Measurements from ENCODE around the gene UBE2S. TPM values are rescaled to one million over a fixed set of nuclear protein-coding genes. Genes with fewer than 3 reads are reported as not detected.
"Not testable (repeated sequence)": the region's sequence is repeated elsewhere in the genome, so short reads cannot be mapped to it uniquely, and the experiment has no call there.

The UBE2S gene
- total RNA-seq, result 31.9 TPM

DNA sequence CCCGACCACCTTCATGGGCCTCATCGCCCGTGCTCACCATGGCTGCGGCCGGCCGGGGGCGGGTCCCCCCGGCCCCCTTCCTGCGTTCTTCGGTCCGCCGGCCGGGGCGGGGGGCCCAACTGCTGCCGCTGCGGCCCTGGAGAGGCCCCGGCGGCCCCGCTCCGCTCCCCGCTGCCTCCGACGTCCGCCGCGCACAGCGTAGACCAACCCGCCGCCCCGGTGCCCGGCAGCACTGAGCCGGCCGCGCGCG lies at the start of gene UBE2S:
TSS of gene UBE2S (minus strand) at position 239 of the 250 bp plus-strand sequence. CDS start at position 40, 199 bp downstream.
- not testable (repeated sequence) for DNase-seq (ENCODE audit: low spot score)

DNA sequence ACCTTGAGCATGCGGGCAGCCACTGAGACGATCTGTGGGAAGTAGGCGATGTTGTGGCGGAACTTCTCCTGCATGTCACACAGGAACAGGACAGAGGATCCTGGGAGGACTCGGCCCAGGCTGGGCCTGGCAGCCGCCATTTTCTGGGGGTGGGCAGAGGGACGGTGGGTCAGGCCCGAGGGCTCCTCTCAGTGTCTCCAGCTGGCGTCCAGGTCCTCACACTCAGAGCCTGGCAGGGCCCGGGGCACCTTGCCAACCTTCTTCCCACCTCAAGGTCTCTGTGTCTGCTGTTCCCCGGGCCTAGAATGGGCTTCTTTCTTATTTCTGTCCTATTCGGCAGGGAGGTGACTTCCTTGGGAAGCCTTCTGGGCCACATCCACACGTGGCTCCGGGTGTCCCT lies 48.8 kb upstream of the UBE2S start:
- no peak for DNase-seq (ENCODE audit: low spot score)

DNA sequence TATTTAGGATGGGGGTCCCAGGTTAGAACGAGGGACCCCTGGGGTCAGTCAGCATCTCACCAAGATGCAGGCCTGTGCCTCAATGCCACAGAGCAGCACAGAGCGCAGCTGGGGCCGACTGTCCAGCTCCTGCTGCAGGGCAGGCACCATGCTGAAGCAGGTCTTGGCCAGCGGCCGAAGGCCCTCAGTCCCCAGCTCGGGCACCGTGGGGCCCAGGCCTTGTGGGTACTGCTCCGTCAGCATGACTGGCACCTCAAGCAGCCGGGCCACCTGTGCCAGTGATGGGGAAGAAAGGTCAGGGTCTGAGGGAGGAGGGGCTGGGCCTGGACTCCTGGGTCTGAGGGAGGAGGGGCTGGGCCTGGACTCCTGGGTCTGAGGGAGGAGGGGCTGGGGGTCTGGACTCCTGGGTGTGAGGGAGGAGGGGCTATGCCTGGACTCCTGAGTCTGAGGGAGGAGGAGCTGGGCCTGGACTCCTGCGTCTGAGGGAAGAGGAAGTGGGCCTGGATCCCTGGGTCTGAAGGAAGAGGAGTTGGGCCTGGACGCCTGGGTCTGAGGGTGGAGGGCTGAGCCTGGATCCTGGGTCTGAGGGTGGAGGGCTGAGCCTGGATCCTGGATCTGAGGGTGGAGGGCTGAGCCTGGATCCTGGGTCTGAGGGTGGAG lies 48.1 kb upstream of the UBE2S start:
- no peak for DNase-seq (ENCODE audit: low spot score)

DNA sequence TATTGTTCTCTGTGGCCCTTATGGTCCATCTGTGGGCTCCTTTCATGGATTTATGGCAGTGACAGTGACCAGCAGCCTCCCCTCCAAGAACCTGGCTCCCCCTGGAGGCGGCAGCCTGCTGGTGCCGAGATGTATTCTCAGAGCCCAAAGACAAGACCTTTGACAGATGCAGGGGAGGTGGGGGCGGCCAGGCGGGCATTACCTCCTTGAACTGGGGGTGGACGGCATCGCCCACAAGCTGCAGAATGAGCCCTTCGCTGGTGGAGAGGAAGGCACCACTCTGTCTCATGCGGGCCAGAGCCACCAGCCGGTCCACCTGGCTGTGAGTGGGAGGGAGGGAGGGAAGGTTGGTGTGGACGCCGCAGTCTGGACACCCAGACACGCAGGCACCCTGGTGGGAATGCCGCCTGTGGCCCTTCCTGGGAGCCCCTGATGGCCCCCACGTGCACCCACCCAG lies 47.2 kb upstream of the UBE2S start:
- DNase-seq (ENCODE audit: low spot score), result no peak

DNA sequence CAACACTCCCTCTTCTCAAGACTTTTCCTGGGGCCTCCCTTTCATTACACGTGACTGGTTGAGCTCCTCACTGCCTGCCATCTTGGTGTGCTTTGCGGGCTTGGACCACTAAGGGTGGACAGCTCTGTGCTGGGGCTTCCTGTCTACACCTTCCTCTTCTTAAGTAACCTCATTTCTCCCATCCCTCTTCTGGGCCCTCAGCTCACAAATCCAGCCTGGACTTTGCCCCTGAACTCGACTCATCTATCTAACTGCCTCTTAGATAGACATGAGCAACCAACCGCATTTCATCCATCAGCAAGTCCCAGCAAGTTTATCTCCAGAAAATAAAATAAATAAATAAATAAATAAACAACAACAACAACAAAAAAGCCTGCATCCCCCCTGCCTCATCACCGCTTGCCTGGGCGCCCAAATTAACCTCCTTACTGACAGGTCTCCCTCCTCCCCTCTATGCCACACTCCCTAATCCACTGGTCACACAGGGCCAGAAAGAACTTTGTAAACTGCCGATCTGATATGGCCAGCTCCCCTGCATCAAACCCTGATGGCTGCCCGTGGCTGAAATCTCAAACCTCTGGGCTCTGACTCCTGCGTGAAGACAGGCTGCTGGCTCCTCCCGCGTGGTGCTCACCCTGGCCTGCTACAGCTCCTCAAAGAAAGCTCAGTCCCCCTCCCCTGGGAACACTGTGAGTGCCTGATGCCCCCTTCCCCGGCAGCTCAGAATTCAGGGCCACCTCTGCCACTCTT lies 46.1 kb upstream of the UBE2S start:
- no peak for DNase-seq (ENCODE audit: low spot score)

DNA sequence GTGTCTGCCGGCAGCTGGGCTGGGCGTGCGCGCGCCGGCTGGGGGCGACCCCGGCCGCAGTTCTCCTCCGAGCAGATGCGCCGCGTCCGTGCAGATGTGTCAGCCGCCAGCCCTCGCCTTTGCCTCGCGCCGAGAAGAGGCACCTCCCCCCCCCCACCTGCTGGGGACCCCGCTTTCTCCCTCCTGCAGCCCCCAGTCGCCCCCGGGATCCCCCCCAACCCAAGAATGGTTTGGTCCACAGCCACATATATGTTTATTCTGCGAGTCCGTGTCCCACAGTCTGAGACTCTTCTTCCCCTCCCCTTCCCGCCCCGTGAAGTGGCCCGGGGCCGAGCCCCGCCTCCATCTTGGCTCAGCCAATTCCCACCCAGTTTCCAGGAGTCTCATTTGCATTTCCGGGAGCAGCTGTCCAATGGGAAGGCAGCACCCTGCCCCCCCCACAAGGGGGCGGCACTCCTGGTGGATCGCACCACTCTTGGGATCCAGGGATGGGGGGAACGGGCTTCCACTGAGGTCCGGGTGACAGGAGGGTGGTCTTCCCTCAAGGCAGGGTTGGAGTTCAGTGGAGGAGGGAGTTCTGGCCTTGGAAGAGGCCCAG lies 45.3 kb upstream of the UBE2S start:
- no peak for DNase-seq (ENCODE audit: low spot score)

DNA sequence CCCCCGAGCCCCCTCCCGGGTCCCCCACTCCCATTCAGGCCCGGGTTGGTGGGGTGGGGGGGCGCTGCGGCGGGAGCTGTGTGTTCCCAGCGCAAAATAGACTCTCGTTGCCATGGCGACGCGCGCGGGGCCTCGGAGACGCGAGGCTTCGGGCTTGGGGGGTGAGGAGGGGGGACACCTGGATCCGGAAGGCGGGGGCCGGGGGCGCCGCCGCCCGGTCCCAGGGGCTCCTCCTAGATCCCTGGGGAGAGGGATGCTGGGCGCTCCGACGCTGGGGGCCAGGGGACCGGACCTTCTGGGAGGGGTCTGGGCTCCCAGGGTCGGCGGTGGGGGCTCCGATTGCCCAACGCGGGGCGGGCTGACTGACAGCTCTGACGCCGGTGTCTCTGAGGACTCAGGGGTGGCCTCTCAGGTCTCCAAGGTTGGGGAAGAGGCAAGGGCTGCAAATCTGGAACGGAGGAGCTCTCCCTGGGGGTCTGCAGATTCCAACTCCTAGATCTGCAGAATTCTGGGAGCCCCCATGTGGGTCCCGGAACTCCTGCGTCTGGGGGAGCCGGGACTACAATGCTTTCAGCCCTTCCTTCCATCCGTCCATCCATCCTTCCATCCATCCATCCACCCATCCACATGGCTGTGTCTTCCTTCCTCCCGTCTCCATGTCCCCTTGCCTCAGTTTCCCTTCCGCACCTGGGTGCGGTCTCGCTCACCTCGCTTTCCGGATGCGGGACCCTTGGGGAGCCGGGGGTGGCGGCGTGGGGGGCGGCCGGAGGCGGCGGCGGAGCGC lies 44.6 kb upstream of the UBE2S start:
- DNase-seq (ENCODE audit: low spot score), result no peak

DNA sequence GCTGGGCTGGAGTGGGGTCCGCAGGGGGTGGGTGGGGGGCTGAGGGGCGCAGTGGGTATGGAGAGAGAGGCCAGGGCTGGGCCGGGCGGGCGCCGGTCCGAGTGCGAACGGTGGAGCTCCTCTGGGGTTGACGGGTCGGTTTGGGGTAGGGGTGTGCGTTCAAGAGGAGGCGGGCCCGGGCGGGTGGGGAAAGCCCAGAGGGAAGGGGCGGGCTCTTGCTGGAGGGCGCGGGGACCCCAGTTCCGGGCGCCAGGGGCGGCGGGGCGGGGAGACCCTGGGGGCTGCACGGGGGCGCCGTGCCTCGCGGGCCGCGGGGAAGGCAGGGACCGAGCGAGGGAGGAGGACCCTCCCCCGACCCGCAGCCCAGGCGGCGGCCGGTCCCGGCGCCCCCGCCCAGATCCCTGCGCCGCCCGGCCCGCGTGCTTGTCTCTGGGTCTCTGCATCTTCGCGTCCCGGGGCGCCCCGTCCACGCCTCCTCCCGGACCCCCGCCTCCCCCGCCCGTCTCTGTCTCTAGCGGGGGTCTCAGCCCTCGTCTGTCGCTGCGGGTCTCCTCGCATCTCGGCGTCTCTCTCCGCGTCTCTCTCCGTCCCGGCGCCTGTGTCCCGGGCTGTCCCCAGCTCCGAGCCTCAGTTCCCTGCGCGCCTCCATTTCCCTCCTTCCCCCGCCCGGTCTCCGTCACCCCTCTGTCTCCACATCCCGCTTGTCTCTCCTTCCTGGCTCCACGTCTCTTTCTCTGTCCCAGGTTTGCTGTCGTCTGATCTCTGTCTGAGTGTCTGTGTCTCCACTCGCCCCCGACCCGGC lies 43.8 kb upstream of the UBE2S start:
- DNase-seq (ENCODE audit: low spot score), result no peak

DNA sequence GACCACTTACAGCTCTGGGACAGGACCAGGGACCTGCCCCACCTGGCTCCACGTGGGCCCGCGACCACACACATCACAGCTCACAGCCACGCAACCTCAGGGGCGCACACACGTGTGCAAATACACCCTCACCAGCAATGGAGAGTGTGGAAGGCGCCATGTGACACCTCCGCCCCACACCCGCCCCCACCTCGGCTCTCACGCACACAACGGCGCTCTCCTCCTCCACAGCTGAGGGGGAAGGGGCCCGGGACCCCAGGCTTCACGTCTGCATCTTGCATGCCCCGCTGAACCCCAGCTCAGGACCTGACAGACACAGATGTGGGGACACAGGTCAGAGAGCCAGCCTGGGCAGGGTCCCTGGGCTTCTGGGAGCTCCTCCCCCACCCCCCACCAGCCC lies 41.9 kb upstream of the UBE2S start:
- DNase-seq (ENCODE audit: low spot score), result no peak

DNA sequence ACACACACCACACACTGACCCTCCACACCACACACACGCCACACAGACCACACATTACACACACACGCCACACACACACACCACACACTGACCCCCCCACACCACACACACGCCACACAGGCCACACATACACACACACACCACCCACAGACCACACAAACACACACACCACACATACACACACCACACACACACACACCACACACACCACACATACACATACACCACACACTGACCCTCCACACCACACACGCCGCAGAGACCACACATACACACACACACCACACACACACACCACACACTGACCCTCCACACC lies 40.5 kb upstream of the UBE2S start:
- not testable (repeated sequence) for DNase-seq (ENCODE audit: low spot score)

DNA sequence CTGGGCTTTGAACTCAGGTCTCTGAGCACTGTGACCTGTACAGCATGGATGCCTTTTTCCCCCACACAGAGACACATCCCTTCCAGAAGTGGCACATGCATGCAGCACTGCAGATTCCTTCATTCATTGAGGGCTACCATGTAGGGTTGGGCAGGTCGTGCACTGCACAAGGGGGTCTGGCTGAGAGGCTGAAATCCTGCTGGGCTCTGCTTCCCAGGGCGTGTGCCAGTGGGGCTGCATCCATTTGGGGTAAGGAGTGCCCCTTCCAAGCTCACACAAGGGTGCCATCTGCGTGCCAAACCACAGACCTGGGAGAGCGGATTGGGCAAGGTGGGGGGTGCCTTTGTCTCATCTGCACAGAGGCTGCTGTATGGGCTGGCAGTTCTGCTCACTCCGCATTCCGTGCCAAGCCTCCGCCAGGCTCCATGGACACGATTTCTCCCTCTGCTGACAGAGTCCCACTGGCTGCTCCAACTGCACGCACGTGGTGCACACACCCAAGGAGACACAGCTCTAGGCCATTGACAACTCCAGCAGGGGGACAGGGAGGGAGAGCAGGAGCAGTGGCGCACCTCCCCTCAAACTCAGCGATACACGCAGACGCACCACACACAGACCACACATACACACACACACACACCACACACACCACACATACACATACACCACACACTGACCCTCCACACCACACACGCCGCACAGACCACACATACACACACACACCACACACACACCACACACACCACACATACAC lies 40.0 kb upstream of the UBE2S start:
- DNase-seq (ENCODE audit: low spot score), result no peak

DNA sequence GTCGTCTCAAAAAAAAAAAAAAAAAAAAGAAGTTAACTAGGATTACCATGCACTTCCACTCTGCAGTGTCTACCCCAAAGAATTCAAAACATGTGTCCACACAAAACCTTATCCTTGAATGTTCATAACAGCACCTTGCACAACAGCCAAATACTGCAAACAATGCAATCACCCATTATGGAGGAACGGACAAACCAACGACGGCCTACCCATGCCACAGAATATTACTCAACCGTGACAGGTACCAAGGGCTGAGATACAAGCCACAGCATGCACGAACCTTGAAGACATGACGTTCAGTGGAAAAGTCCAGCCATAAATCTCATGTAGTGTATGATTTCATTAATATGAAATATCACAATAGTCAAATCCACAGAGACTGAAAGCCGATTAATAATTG lies 38.5 kb upstream of the UBE2S start:
- DNase-seq (ENCODE audit: low spot score), result peak; percentile 67

DNA sequence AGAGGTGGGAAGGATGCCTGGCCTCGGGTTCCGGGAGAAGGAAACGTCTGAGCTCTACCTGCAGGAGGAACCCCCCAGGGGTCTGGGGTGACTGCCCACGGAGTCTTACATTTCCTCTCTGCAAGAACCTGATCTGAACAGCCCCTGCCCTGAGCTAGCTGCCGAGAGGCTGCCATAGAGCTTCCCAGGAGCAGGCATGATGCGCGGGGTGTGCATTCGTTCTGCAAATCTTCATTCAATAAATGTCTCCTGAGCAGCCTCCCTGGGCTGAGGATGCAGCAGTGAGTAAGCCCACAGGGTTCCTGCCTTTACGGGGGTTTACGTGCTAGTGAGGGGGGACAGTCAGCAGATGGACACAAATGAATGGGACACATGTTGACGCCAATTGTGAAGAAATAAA lies 37.1 kb upstream of the UBE2S start:
- DNase-seq (ENCODE audit: low spot score), result no peak

DNA sequence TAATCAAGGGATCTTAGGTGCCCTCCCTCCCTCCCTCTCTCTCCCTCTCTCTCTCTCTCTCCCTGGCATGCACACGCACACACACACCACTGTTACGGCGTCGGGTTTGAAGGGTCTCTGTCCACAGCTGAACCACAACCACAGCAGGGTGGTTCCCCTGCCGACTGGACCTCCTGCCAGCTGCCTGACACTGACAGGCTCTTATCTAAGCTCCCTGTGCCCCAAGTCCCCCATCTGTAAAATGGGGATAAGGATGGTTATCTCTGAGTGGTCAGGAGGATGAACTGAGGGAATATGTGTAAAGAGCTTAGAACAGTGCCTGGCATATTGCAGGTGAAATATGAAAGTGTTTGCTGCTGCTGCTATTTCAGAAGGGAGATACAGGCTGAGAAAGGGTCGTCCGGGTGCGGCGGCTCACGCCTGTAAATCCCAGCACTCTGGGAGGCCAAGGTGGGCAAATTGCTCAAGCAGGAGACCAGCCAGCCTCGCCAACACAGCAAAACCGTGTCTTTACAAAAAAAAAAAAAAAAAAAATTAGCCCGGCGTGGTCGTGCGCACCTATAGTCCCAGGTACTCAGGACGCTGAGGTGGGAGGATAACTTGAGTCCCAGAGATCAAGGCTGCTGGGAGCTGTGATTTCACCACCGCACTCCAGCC lies 36.4 kb upstream of the UBE2S start:
- DNase-seq (ENCODE audit: low spot score), result no peak

DNA sequence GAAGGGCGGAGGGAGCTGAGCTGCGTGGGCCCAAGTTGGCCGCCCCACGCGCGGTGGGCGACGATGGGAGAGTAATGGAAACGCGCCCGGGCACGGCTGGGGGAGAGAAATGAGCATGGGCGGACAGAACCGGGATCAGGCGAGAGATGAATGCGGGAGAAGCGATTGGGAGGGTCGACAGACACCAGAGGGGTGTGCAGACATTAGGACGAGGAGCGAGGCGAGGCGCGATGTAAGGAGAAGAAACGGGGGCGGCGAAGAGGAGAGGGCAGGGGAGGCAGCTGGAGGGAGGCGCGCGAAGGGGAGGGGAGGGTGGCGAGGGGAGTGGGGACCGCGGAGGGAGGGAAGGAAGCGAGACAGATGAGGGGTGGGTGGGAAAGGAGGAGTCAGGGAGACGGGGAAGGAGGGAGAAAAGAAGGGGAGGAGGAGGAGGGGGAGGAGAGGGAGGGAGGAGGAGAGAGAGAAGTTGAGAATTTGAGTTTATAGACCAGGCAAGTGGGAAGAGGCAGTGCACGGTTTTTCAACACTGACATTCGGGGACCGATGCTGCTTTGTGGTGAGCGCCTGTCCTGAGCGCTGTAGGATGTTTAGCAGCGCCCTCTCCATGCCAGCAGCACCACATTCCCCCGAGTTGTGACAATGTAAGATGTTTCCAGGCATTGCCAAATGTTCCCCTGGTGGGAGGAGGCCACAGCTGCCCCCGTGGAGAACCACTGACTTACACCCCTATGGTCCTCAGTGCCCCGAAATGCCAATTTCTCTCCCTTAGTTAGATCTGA lies 35.6 kb upstream of the UBE2S start, which contains the start of gene SHISA7:
TSS of gene SHISA7 (minus strand) at position 256 of the 779 bp plus-strand sequence. CDS start 437 bp downstream, outside the sequence.
- no peak for DNase-seq (ENCODE audit: low spot score)

DNA sequence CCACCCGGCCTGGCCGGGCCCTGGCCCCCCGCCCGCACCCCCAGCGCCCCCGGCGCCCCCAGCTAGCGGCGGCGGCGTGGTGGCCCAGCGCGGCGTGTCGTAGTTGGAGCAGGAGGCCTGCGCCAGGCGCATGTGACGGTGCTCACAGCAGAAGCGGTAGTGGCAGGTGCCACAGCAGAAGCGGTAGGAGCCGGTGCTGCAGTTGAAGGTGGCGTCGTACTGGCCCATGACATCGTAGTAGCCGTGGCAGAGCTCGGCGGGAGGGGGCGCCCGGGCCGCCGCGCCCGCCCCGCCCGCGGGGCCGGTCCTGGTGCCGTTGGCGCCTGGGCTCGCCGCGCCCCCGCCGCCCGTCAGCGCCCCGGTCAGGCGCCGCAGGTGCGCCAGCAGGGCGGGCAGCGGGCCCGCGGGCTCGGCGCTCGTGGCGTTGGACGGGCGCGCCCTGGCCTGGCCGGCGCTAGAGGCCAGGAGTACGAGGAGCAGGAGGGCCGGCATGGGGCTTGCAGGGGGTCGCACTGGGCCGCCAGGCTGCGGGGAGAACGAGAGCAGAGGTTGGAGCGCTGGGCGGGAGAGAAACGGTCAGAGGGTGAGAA lies 34.9 kb upstream of the UBE2S start:
- no peak for DNase-seq (ENCODE audit: low spot score)

DNA sequence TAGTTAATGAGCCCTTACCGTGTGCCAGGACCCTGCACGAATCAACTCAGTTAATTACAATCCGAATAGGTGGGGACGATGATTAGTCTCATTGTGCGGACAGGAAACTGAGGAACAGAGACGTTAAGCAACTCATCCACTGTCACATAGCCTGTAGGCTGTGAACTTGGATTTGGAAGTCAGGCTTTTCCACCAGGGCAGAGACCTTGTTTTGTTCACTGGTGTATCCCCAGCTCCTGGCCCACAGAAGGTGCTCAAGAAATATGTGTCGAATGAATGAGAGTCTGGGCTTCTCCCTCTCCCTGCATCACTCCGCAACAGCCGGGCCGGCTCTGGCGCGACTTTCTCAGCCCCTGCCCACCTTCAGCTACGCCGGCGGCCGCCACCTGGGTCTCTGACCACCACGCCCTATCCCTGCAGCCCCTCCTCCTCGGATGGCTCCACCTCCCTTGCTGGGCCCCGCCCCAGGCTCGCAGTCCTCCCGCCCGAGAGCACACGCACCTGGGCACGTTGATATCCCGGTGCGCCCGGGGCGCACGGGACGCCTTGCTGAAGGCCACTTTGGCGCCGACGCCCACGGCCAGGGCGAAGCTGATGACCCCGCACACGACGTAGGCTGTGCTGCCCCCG lies 34.2 kb upstream of the UBE2S start:
- DNase-seq (ENCODE audit: low spot score), result no peak

DNA sequence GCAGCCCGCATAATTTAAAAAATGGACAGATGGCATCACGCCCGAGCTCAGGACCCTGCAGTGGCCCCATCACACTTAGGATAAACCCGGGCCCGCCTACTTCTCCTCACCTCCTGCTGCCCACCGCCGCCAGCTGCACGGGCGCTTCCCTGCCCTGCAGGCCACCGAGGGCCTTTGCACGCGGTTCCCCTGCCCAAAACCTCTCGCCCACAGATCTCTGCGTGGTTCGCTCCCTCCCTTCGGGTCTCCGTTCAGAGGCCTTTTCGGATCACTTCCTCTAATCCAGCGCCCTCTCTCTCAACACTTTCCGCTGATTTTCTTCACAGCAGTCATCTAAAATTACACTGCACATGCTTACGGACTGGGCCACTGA lies 33.7 kb upstream of the UBE2S start:
- no peak for DNase-seq (ENCODE audit: low spot score)

Data from ureter (tissue), 1 donor.